KG1 (cell line): ENCODE measurements around the gene ETS2.

Experiments
- DNase-seq: peaks from one replicate; lab custom pipeline; 2025; lab: John Stamatoyannopoulos, UW

ETS2 gene

GRCh38 chr21:38805328-38806152 is at the start of gene ETS2:
TSS of gene ETS2 (plus strand) at chr21:38805929. CDS start at chr21:38810035, 4,106 bp downstream.
- DNase-seq = peak; percentile 79

GRCh38 chr21:38756746-38757145 is 49.0 kb upstream of the ETS2 start:
- no peak for DNase-seq

GRCh38 chr21:38758501-38759214 is 47.1 kb upstream of the ETS2 start:
- DNase-seq = no peak

- no peak for DNase-seq
Observed at GRCh38 chr21:38759413-38759812, 46.3 kb upstream of the ETS2 start.

- no peak for DNase-seq
Observed at GRCh38 chr21:38760017-38760761, 45.5 kb upstream of the ETS2 start.

- DNase-seq = no peak
Observed at GRCh38 chr21:38760762-38761155, 45.0 kb upstream of the ETS2 start.

- no peak for DNase-seq
Observed at GRCh38 chr21:38761531-38761930, 44.2 kb upstream of the ETS2 start.

- no peak for DNase-seq
Observed at GRCh38 chr21:38765056-38765455, 40.7 kb upstream of the ETS2 start.

- DNase-seq = peak; percentile 40
Observed at GRCh38 chr21:38766987-38767722, 38.6 kb upstream of the ETS2 start.

GRCh38 chr21:38768471-38769063 is 37.2 kb upstream of the ETS2 start:
- DNase-seq = no peak

GRCh38 chr21:38769191-38769780 is 36.4 kb upstream of the ETS2 start:
- no peak for DNase-seq

GRCh38 chr21:38770660-38771059 is 35.1 kb upstream of the ETS2 start:
- no peak for DNase-seq

- DNase-seq = no peak
Observed at GRCh38 chr21:38771536-38771935, 34.2 kb upstream of the ETS2 start.

- no peak for DNase-seq
Observed at GRCh38 chr21:38772646-38773045, 33.1 kb upstream of the ETS2 start.

GRCh38 chr21:38773099-38774061 is 32.3 kb upstream of the ETS2 start:
- no peak for DNase-seq

GRCh38 chr21:38774152-38774551 is 31.6 kb upstream of the ETS2 start:
- DNase-seq = no peak

- no peak for DNase-seq
Observed at GRCh38 chr21:38774586-38775285, 31.0 kb upstream of the ETS2 start.

GRCh38 chr21:38775733-38776132 is 30.0 kb upstream of the ETS2 start:
- no peak for DNase-seq

GRCh38 chr21:38777015-38777414 is 28.7 kb upstream of the ETS2 start:
- DNase-seq = no peak
